HG02840 (cell line): Measurements from ENCODE around the gene PLXNB3.

ENCODE experiments used
- ATAC-seq: cut with Tn5 transposase; IDR thresholded peaks from one replicate; pipeline ENCODE4 v1.9.1; 2021; ENCODE audit warnings: mild to moderate bottlenecking, moderate library complexity, moderate number of reproducible peaks; ENCODE audit not compliant: unreplicated experiment, low FRiP score

The PLXNB3 gene

DNA sequence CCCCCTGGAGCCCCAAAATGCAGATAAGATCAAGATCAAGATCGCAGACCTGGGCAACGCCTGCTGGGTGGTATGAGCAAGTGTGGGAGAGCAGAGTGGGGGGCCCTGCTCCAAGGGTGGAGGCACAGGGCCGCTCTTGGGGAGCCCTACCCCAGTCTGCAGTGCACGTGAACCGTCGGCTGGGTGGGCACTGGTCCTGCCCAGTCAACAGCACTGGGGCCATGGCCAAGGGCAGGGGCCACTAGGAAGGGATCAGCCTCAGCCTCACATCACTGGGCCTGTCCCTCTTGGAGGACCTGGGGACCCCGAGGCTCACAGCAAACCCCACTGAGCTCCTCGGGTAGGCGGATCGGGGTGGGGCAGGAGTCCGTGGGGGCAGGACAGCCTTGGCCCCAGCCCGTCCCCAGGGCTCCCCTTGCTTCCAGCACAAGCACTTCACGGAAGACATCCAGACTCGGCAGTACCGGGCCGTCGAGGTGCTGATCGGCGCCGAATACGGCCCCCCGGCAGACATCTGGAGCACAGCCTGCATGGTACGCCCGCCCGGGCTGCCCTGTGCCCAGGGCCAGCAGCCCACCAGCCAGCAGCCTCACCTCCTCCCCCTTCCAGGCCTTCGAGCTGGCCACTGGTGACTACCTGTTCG is 20.4 kb downstream of the PLXNB3 start:
- ATAC-seq = no peak

DNA sequence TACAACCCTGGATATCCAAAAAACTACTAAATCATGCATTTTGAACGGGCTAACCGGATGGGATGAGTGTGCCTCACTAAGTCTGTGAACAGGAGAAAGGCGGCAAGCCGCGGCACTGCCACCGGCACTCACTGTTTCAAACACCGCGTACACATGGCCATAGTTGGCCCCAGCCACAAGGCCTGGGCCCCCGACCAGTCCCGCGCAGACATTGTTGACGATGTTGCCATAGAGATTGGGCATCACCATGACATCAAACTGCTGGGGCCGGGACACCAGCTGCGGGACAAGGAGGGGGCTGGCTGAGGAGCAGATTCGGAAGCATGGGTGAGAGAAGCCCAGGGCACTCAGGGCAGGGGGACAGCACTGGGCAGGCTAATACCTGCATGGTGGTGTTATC is 22.6 kb downstream of the PLXNB3 start:
- ATAC-seq = no peak

DNA sequence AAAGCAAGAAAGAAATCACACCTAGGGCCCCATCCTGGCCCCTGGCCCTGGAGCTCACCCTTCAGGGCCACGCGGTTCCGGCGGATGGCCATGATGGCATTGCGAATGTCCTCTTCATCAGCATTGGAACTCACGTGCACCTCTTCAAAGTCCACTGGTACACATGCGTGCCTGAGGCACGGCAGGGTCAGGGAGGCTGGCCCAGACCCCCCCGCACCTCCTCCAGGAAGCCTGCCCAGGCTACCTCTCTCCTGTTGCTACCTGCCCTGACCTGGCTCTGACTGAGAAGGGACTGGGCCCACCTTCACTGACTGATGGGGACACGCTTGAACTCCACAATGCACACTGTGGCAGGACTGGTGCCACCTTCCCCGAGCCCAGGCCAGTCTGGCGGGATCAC is 25.6 kb downstream of the PLXNB3 start:
- no peak for ATAC-seq

DNA sequence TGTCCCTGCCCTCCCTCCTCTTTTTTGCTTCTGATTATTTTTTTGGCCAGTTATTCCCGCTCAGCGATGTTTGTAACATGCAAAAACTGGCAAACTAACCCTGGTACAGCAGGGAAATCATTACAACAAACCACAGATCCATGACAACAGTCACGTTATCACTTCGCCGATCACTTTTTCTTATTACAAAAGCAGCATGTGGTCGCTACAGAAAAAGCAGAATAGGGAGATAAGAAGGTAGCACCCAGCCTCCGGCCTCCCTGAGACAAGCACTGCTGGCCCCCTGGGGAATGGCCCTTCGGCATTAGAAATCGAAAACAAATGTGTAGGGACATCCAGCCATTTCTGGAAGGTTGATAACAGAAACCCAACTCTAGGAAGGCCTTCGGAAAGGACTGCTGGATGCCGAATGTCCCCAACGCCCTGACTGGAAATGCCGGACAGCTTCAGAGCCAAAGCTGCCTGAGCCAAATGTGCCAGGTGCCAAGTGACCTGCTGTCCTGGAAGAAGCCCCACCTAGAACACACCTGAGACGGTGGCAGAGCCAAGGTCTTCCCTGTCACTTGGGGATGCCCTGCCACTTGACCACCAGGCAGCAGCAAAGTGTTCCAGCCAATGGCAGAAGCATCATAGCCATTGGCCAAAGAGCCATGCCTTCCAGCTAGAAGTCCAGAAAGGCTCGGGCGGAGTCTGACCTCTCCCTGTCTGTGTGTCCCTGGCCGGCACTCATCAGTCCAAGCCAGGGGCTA is 27.2 kb downstream of the PLXNB3 start:
- no peak for ATAC-seq

GRCh38 chrX:153792368-153792767 is 28.3 kb downstream of the PLXNB3 start:
- no peak for ATAC-seq

DNA sequence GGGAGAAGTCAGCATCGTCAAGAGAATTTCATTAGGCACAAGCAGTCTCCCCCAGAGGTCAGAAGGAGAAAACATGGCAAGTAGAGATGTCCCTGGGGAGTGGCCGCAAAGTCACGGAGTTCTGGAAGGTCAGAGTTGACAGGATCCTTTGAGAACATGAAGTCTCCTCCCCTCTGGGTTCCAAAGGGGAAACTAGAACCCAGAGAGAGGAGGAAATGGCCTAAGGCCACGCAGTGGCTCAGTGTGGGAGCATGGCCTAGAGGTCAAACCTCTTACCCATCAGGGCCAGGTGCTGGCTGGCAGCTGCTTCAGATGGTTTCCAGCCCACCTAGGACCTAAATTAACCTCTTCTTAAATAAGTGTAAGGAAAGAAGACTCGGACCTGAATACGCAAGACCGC is 29.2 kb downstream of the PLXNB3 start:
- ATAC-seq = no peak

DNA sequence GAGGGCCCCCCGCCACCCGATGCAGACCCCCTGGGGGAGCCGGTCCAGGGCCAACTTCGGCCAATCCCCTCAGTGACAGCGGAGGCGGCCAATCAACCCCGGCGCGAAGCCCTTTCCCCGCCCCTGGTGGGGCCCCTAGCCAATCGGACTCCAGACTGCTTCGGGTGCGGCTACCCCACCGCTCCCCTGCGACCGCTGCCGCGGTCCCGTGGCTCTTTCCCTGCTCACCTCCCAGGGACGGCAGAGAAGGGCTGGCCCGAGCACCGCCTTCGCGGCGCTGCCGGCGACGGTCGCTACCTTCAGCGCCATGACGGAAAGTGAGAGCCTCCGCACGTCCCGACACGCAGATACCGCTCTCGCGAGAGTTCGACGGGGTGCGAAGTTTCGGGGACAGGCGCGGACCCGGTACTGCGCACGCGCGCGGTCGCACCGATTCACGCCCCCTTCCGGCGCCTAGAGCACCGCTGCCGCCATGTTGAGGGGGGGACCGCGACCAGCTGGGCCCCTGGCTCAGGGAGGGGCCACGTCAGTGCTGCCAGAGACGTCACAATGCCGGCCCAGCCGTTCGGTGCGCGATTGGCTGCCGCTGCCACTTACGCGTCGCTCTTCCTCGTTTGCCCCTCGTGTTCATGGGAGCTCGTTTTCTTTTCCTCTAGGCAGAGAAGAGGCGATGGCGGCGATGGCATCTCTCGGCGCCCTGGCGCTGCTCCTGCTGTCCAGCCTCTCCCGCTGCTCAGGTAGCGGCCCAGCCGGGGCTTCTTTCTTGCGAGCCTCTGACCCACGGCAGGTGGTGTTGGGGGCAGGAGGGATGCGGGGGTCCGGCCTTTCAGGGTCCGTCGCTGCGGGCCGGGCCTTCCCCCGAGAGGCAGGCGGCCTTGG is 30.2 kb downstream of the PLXNB3 start, which contains the start of the genes IDH3G and SSR4:
Gene IDH3G (minus strand): TSS at position 358 of the 879 bp plus-strand sequence. CDS start 49 bp downstream, at position 309.
Gene SSR4 (plus strand): TSS at position 651 of the 879 bp plus-strand sequence. CDS start 20 bp downstream, at position 671.
- peak; percentile 85 for ATAC-seq

DNA sequence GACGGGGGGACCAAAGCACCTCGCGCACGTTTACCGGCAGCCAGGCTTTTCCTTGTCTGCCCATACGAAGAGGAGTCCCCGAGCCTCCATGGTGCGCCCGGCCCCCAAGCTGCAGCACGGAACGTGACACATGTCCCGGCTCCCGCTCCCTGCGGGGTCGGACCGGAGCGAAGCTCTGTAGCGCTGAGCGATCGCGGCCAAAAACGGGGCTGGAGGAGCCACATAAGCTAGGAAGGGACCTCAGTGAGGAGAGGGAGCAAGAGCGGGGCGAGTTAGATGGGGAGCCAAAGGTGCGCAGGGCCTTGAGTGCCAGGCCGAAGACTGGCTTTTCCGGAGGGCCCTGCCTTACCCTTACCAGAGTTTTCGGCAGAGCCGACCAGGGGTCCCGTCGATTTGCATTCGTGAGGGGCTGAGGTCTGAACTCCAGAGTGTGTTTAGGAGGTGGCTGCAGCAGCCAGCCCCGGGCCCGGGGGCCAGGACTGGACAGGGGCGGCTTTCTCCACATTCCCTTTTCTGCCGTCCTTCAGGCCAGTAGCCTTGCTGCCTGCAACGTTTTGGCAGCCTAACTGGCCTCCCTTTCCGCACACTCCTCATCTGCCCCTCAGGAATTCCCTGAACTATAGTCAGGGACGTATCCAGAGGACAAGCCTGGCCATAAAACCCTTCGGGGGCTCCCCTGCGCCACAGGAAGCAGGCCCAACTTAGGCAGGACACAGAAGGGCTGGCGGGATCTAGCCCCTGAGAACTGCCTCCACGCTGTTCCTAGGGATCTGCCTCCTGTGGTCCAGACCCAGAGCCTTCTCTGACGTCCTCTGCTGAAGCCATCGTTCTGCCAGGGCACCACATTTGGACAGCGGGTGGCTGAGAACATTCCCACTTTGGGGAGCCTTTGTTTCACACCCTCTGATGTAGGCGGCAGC is 31.1 kb downstream of the PLXNB3 start:
- no peak for ATAC-seq

- ATAC-seq = no peak
Measured at GRCh38 chrX:153797415-153798015, 33.5 kb downstream of the PLXNB3 start.

DNA sequence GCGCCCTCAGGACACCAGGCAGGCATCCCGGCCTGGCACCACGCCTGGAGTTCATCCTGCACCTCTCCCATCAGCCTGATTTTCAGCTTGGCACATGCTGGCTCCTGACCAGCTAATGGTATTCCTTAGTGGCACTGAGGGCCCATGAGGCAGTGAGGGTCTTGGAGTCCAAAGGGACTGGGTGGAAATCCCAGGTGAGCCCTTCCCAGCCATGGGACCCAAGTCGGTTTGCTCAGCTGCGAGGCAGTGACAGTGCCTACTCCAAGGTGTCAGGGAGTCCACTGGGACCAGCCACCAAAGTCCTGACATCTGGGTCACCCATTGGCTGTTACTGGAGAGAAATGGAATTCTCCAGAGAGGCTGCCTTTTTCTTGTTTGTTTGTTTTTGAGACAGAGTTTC is 35.3 kb downstream of the PLXNB3 start:
- ATAC-seq = no peak

DNA sequence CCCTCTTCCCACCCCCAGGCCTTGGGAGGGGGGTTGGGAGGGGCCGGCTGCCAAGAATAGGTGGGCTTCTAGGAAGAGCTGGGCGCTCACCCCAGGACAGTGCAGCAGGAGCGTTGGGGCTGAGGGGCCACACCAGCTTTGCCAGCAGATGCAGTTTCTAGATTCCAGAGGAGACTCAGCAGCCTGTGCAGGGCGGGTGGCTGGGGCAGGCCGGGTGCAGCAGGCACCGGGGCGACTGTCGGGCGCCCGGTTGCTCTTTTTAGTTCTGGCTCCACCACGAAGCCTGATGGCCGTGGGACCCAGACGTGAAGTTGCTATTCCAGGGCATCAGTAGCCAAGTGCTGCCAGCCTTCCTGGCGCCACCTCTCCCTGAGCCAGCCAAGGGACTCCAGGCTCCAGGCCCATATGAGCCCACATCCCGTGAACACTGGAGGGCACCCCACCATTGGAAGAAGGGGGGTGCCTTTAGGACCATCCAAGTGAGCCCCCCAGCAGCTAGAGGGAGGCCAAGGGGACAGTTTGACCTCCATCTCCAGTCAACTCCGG is 36.2 kb downstream of the PLXNB3 start:
- ATAC-seq = no peak

- no peak for ATAC-seq
Measured at GRCh38 chrX:153800746-153801145, 36.7 kb downstream of the PLXNB3 start.

GRCh38 chrX:153801669-153802068 is 37.6 kb downstream of the PLXNB3 start:
- no peak for ATAC-seq

- no peak for ATAC-seq
Measured at GRCh38 chrX:153802513-153803045, 38.5 kb downstream of the PLXNB3 start.

GRCh38 chrX:153803211-153804099 is 39.4 kb downstream of the PLXNB3 start:
- ATAC-seq = no peak

GRCh38 chrX:153804100-153804595 is 40.1 kb downstream of the PLXNB3 start:
- no peak for ATAC-seq

DNA sequence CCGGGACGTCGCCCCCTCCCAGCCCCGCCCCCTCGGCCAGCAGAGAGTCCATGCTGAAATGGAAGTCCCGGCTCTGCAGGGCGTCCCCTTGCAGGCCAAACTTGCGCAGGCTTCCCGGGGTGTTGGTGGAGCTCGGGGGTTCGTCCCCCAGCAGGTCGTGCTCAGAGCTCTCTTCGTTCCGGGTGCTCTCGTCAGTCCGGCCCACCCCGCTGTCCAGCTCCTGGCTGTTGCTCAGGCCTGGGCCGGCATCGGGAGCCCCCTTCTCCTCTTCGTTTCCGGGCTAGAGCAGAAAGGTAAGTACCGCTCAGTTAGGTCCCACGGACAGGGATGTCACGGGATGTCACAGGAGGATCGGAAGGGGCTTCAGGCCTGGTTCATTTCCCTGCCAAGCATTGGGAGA is 40.6 kb downstream of the PLXNB3 start:
- ATAC-seq = no peak

DNA sequence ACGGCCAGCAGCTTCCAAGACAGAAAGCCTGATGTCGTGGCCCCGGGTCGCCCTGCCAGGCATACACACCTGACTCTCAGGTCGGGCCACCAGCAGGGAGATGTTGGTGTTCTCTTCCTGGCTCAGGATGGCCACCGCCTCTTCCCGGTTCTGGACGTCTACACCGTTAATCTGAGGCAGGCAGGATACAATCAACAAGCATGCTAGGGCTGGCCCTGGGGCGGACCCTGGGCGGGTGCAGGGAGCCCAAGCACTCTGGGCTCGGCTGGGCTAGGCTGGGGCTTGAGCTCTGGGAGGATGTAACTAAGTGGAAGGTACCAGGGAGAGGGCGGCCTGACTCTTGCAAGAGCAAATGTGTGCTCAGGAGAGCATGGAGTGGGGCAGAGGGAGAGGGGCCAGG is 41.4 kb downstream of the PLXNB3 start:
- ATAC-seq = no peak
